ENCODE measurements around the gene UPK3A.
A peak's percentile ranks its signal among the peaks of the same experiment; 100 is the strongest.

The UPK3A gene

GRCh38 chr22:45284705-45285262 lies at the start of gene UPK3A:
UPK3A (plus strand) TSS chr22:45284949; CDS start chr22:45285014, 65 bp downstream.
- peak; percentile 57 to 70 for DNase-seq

- DNase-seq: peak in 1 of 2 donors; percentile 59
Observed at GRCh38 chr22:45235101-45235777, 49.5 kb upstream of the UPK3A start.

GRCh38 chr22:45235851-45236342 lies 48.9 kb upstream of the UPK3A start:
- DNase-seq: no peak

GRCh38 chr22:45237065-45237990 lies 47.4 kb upstream of the UPK3A start:
- DNase-seq: no peak

GRCh38 chr22:45238076-45238956 lies 46.4 kb upstream of the UPK3A start:
- no peak for DNase-seq

- no peak for DNase-seq
Observed at GRCh38 chr22:45238957-45239680, 45.6 kb upstream of the UPK3A start.

GRCh38 chr22:45239681-45240051 lies 45.1 kb upstream of the UPK3A start:
- DNase-seq: no peak

- peak in 1 of 2 donors; percentile 30 for DNase-seq
Observed at GRCh38 chr22:45240104-45240809, 44.5 kb upstream of the UPK3A start.

- peak; percentile 87 to 89 for DNase-seq
Observed at GRCh38 chr22:45240810-45241631, 43.7 kb upstream of the UPK3A start, which contains the start of gene KIAA0930. KIAA0930 (minus strand) TSS chr22:45240894; CDS start chr22:45240703, 191 bp downstream.

GRCh38 chr22:45242778-45243191 lies 42.0 kb upstream of the UPK3A start:
- DNase-seq: no peak

GRCh38 chr22:45244916-45245315 lies 39.8 kb upstream of the UPK3A start:
- no peak for DNase-seq

GRCh38 chr22:45246060-45246985 lies 38.4 kb upstream of the UPK3A start:
- no peak for DNase-seq

GRCh38 chr22:45248832-45249561 lies 35.8 kb upstream of the UPK3A start:
- DNase-seq: no peak

GRCh38 chr22:45251825-45252224 lies 32.9 kb upstream of the UPK3A start:
- DNase-seq: peak in 1 of 2 donors; percentile 6

GRCh38 chr22:45253039-45253641 lies 31.6 kb upstream of the UPK3A start:
- no peak for DNase-seq

GRCh38 chr22:45254388-45254787 lies 30.4 kb upstream of the UPK3A start:
- DNase-seq: no peak

- DNase-seq: no peak
Observed at GRCh38 chr22:45254789-45255278, 29.9 kb upstream of the UPK3A start.

All from CD4-positive, alpha-beta T cell treated with Interleukin-4 for 1 hour (primary cell).